ENCODE data around the gene CCL17. TPM values are rescaled to one million over a fixed set of nuclear protein-coding genes. Genes with fewer than 3 reads are reported as not detected.

CCL17 gene
- polyA plus RNA-seq, 2 donors: 1.1 to 7.6 TPM

Other genes starting within 250 kb of the CCL17 start
- gene PSME3IP1, start 218.7 kb upstream of the CCL17 start, polyA plus RNA-seq: 10 to 100 TPM; 50.4 to 50.6 TPM
- gene RSPRY1, start 218.4 kb upstream of the CCL17 start, polyA plus RNA-seq: 1 to 10 TPM; 7.5 to 9.8 TPM
- gene ARL2BP, start 159.5 kb upstream of the CCL17 start, polyA plus RNA-seq: 10 to 100 TPM; 20.8 to 30.1 TPM
- gene PLLP, start 120.1 kb upstream of the CCL17 start, polyA plus RNA-seq: 10 to 100 TPM; 18.1 to 28.0 TPM
- under 1 TPM; 0.31 to 0.78 TPM for gene CCL22, start 46.0 kb upstream of the CCL17 start, polyA plus RNA-seq
- 1 to 10 TPM; 5.0 to 5.9 TPM for gene CX3CL1, start 32.3 kb upstream of the CCL17 start, polyA plus RNA-seq
- 10 to 100 TPM; 11.7 to 31.6 TPM for gene CIAPIN1, start 42.6 kb downstream of the CCL17 start, polyA plus RNA-seq
- 10 to 100 TPM; 56.1 to 70.3 TPM for gene COQ9, start 42.7 kb downstream of the CCL17 start, polyA plus RNA-seq
- 10 to 100 TPM; 18.5 to 34.0 TPM for gene POLR2C, start 57.9 kb downstream of the CCL17 start, polyA plus RNA-seq
- gene DOK4, start 81.7 kb downstream of the CCL17 start, polyA plus RNA-seq: 10 to 100 TPM; 27.6 to 33.7 TPM
- gene CCDC102A, start 131.8 kb downstream of the CCL17 start, polyA plus RNA-seq: 1 to 10 TPM; 2.6 TPM
- gene ADGRG5, start 137.9 kb downstream of the CCL17 start, polyA plus RNA-seq: under 1 TPM; 0.49 to 0.85 TPM
- 10 to 100 TPM; 30.9 to 31.1 TPM for gene ADGRG1, start 223.9 kb downstream of the CCL17 start, polyA plus RNA-seq